Panc1 (cell line): ENCODE data around the gene BCL11B. TPM values are rescaled to one million over a fixed set of nuclear protein-coding genes. Genes with fewer than 3 reads are reported as not detected.

Experiments used
- ATAC-seq: fragments of 200-7000 bp; cut with Tn5 transposase; 2 replicates; pipeline ENCODE4 v1.9.1; 2020; ENCODE audit warnings: mild to moderate bottlenecking, moderate library complexity
- BruUV-seq: library from RNA; stranded (reverse); fragments of 400-500 nt; replicated peaks from 2 replicates; lab custom pipeline; 2021; lab: Mats Ljungman, UMichigan
- CTCF ChIA-PET: fragments of 300-600 bp; sonication (Branson Sonifier 250); formaldehyde crosslinking; loops from one replicate; lab custom pipeline; 2022; ENCODE audit warnings: antibody characterized with exemption; lab: Charles Lee
- POLR2A ChIA-PET: fragments of 300-600 bp; sonication (Branson Sonifier 250); formaldehyde crosslinking; loops from one replicate; lab custom pipeline; 2022; ENCODE audit warnings: antibody characterized with exemption; lab: Charles Lee
- DNase-seq: peaks from one replicate; pipeline ENCODE4 v3.0.0-alpha.2; 2010; ENCODE audit warnings: low read depth, low spot score
- H3K27ac ChIP-seq: 2 replicates; pipeline ENCODE4 v1.5.1; 2011; ENCODE audit warnings: mild to moderate bottlenecking, low read length, inconsistent platforms
- H3K27me3 ChIP-seq: fragments of 200-500 bp; sonication (Bioruptor generic); 2 replicates; pipeline ENCODE4 v1.6.0; 2014; ENCODE audit warnings: low read length, inconsistent platforms; ENCODE audit not compliant: control insufficient read depth, insufficient read depth
- H3K36me3 ChIP-seq: fragments of 200-500 bp; sonication (Bioruptor generic); 2 replicates; pipeline ENCODE4 v1.5.1; 2014; ENCODE audit warnings: inconsistent platforms, mild to moderate bottlenecking, low read length, moderate library complexity; ENCODE audit not compliant: control insufficient read depth, insufficient read depth
- H3K4me1 ChIP-seq: 2 replicates; pipeline ENCODE4 v1.5.1; 2011; ENCODE audit warnings: inconsistent platforms, mild to moderate bottlenecking, low read length, moderate library complexity; ENCODE audit not compliant: control insufficient read depth, insufficient read depth
- H3K4me3 ChIP-seq, 2 experiments: 2 replicates each; pipeline ENCODE4 v1.5.1; 2011 to 2012; ENCODE audit warnings: low read depth in 2 of 2, low read length in 2 of 2, mild to moderate bottlenecking in 2 of 2, inconsistent platforms in 1 of 2, moderate library complexity in 1 of 2
- H3K9me3 ChIP-seq: fragments of 200-500 bp; sonication (Bioruptor generic); 2 replicates; pipeline ENCODE4 v1.5.1; 2014; ENCODE audit warnings: low read depth, mild to moderate bottlenecking, inconsistent platforms, low read length, moderate library complexity; ENCODE audit not compliant: control insufficient read depth, insufficient read depth
- CTCF ChIP-seq: fragments of 450-650 bp; IDR thresholded peaks from 2 replicates; pipeline ENCODE4 v1.5.1; 2017; ENCODE audit warnings: mild to moderate bottlenecking
- POLR2AphosphoS5 ChIP-seq: IDR thresholded peaks from 2 replicates; pipeline ENCODE4 v1.6.1; 2012; ENCODE audit warnings: mild to moderate bottlenecking, low read depth, low read length, moderate library complexity
- REST ChIP-seq, 2 experiments: IDR thresholded peaks; 2 replicates each; pipeline ENCODE4 v1.6.1; 2011 to 2012; ENCODE audit warnings: low read depth in 2 of 2, control low read depth in 1 of 2, low read length in 1 of 2, mild to moderate bottlenecking in 1 of 2, moderate library complexity in 1 of 2; ENCODE audit not compliant: insufficient read depth in 1 of 2
- SIN3A ChIP-seq: IDR thresholded peaks from 2 replicates; pipeline ENCODE4 v1.6.1; 2012; ENCODE audit warnings: low read depth, mild to moderate bottlenecking, low read length, moderate library complexity, borderline replicate concordance; ENCODE audit not compliant: insufficient read depth
- TCF7L2 ChIP-seq: IDR thresholded peaks from 2 replicates; pipeline ENCODE4 v1.6.1; 2011; ENCODE audit warnings: mild to moderate bottlenecking, low read depth, low read length, inconsistent platforms
- in situ Hi-C: cut with HindIII; loops from 2 replicates; pipeline ENCODE4 v1.10.0; 2016; ENCODE audit warnings: low sequenced_read_pairs, low pct_unique_long_range_greater_than_20kb
- intact Hi-C: fragments of 100-400 bp; cut with micrococcal nuclease; formaldehyde crosslinking; loops from one replicate; pipeline ENCODE4 v1.10.0; 2022; ENCODE audit not compliant: unreplicated experiment
- total RNA-seq: library from RNA; stranded (reverse); gene quantifications from one replicate; pipeline ENCODE4 v1.2.1, GENCODE V29; 2021; ENCODE audit not compliant: unreplicated experiment

The BCL11B gene
- total RNA-seq, 1 experiment from 2014 or later: 0.23 TPM

- BruUV-seq: no TSS peak
These were observed 115.2 kb downstream of the BCL11B start for GRCh38 chr14:99156814-99157213.

GRCh38 chr14:99156090-99156425, 115.9 kb downstream of the BCL11B start:
- Histone ChIP-seq H3K4me1 (no peaks in the 10 kb centered on the region), H3K27me3 (0 out of 2 replicates have a peak, but pooled peaks cover 2% of the 10 kb centered on the region), H3K9me3 (no peaks in the 10 kb centered on the region), H3K36me3 (no peaks in the 10 kb centered on the region), H3K4me3 (no peak overlapping the region), H3K27ac (no peak overlapping the region)
- ChIA-PET POLR2A (no interaction called here), CTCF (no interaction called here)
- DNase-seq (no peak), ATAC-seq (no peak)
- TF ChIP-seq REST (IDR thresholded peaks at IDR 0.05; ENCODE audit: insufficient read depth in 1 of 2, low read depth in 2 of 2, low read length in 1 of 2): no peak
- TF ChIP-seq SIN3A: no peak
- no peak for TF ChIP-seq TCF7L2
- no peak for TF ChIP-seq CTCF
- TF ChIP-seq POLR2AphosphoS5: no peak
- intact Hi-C loops: no loop called here
- no TSS peak for BruUV-seq
- in situ Hi-C loops: no loop called here

More at GRCh38 chr14:99156814-99157213, 115.2 kb downstream of the BCL11B start:
- in situ Hi-C loops (no loop called here), intact Hi-C loops (no loop called here)
- no peak overlapping the region for H3K27ac ChIP-seq
- no peaks in the 10 kb centered on the region for H3K36me3 ChIP-seq
- no peaks in the 10 kb centered on the region for H3K9me3 ChIP-seq
- ATAC-seq: no peak
- no peak overlapping the region for H3K4me3 ChIP-seq
- 0 out of 2 replicates have a peak, but pooled peaks cover 1% of the 10 kb centered on the region for H3K27me3 ChIP-seq
- DNase-seq: no peak
- TF ChIP-seq REST (IDR thresholded peaks at IDR 0.05; ENCODE audit: insufficient read depth in 1 of 2, low read depth in 2 of 2, low read length in 1 of 2): no peak
- TF ChIP-seq POLR2AphosphoS5: no peak
- no peak for TF ChIP-seq TCF7L2
- no peak for TF ChIP-seq CTCF
- TF ChIP-seq SIN3A: no peak
- CTCF ChIA-PET: no interaction called here
- no peaks in the 10 kb centered on the region for H3K4me1 ChIP-seq
- POLR2A ChIA-PET: no interaction called here
